HG03159 (cell line): Measurements from ENCODE around the gene MST1.
"Not testable (repeated sequence)": the region's sequence is repeated elsewhere in the genome, so short reads cannot be mapped to it uniquely, and the experiment has no call there.

Source experiments
- ATAC-seq: cut with Tn5 transposase; IDR thresholded peaks from one replicate; pipeline ENCODE4 v1.9.1; 2021; ENCODE audit warnings: mild to moderate bottlenecking, moderate library complexity; ENCODE audit not compliant: unreplicated experiment

The MST1 gene

DNA sequence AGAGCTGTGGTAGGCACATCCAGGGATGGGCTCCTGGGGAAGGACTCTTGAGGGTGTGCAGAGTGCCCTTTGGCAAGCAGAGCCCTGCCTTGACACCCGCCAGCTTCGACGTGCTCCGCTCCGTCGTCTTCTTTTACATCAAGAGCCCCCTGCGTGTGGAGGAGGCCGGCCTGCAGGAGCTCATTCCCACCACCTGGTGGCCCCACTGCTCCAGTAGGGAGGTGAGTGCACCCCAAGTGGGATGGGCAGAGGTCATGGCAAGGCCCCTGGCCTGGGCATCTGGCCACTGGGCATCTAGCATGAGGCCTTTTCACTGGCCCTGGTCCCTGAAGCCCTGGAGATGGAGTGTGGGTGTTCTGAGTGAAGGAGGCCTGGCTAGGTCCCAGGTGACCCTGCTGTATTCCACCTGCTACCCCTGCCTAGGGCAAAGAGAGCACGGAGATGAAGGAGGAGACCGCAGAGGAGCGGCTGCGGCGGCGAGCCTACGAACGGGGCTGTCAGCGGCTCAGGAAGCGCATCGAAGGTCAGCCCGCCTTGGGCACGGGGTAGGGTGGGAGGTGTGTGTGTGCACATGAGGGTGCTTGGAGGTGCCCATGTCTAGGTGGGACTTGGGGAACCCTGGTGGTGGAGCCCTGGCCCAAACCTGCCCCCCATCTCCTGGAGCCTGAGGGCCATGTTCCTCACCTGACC lies 12.3 kb upstream of the MST1 start:
- no peak for ATAC-seq

DNA sequence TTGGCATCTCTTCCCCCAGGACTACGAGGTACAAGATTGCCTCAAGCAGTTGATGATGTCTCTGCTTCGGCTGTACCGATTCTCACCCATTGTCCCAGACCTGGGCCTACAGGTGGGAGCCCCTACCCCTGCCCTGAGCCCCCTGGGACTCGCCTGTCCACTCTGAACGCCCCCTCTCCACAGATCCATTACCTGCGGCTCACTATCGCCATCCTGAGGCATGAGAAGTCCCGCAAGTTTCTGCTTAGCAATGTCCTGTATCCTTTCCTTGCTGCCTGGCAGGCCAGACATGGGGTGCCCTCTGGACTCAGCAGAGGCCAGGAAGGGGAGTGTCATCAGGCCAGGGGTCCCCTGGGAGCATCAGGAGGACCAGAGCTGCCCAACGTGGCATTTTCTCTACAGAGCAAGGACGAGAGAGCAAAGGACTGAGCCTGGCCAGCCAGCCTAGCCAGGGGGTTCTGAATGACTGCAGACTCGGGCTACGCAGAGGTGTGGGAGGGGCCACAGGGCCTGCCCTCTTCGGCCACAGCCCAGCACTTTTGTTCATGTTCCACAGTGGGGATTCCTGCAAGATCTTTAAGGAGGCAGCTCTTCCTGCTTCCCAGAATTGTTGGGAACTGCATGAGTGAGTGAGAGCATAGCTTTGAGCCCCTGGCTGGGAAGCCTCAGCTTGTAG lies 11.3 kb upstream of the MST1 start:
- no peak for ATAC-seq

DNA sequence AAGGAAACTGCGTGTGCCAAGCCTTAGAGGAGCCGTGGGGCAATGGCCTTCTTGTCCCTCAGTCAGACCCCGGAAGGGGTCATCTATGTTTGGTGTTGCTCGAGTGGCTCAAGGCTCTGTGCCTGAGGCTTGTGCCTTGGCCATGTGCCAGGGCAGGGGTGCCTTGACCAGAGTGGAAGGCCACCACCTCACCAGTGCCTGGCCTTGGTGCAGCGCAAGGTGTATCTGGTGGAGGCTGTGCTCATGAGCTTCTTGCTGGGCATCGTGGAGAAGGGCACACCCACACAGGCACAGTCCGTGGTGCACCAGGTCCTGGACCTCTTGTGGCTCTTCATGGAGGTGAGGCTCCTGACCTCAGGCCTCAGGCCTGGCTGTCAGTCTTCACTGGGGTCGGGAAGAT lies 10.7 kb upstream of the MST1 start:
- no peak for ATAC-seq

DNA sequence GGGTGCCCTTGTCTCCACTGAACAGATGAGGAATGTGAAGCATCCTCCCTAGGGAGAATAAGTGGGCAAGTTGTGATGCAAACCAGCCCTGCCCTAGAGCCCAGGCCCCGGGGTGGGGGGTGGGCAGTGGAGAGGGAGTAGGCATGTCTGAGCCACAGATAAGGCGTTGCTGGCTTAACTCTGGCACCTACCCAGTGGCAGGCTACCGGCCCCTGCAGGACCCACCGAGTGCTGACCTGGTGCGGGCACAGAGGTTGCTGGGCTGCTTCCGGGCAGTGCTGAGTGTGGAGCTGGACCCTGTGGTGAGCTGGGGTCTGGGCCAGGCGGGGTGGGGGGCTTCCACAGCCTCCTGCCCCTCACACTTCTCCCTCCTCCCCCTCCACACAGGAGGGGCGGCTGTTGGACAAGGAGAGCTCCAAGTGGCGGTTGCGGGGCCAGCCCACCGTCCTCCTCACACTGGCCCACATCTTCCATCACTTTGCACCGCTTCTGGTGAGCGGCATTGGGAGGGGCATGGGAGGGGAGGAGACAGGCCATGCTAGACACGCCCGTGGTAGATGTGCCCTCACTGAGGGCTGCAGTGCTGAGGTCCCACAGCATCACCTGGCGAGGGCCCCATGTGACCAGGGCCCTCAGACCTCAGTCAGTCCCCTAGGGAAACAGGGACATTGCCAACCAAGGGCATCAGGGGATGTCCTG lies 10.2 kb upstream of the MST1 start:
- no peak for ATAC-seq

DNA sequence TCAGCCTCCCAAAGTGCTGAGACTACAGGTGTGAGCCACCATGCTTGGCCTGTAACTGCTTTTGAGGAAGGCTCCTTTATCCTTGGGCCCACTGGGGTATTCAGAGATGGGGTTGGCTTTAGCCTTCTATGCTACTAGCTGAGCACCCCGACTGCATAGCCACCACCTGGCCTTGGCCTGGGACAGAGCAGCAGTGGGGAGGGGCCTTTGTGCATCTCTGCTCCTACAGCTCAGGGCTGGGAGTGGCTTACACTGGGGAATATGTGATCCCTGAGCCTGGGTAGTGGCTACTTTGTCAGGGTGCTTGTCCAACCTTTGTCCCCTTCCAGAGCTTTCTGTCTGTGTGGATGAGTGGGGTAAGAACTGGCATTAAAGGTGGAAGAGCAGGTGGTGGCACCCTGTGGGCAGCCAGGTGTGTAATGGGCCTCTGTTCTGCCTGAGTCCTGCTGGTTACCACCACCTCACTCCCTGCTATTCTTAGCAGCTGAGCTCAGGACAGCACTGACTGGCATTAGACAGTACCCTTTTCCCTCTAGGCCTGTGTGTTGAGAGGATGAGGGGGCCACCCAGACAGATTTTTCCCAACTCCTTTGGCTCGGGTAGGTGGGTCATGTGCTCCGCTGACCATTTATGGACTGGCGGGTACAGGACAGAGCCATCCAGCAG lies 6.2 kb upstream of the MST1 start:
- ATAC-seq = not testable (repeated sequence)

DNA sequence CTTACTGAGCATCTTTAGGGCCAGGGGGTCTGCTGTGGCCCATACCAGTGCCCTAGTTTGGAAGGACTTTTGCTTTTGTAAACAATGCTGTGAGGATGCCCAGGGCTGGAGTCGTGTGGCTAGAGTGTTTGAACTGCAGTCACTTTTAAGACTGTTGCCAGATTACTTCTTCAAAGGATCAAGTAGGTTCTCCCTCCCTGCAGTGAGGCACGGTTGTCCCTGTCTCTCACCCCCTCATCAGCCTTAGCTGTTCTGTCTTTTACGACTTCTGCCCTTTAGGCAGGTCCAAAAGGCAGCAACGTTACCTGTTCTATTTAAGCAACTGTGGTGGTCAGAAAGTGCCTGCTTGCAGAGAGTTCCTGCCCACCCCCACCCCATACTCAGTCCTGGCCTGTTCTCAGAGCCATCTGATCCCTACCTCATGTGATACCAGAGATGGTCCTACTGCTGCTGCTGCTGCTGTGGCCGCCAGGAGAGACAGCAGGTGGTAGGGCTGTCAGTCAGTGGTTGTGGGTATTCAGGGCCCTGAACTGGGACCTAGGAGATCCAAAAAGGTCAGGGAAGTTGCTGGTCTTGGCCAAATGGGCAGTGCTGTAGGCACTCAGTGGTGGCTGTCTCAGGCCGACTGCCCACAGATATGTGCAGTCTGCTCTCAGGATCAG lies 5.3 kb upstream of the MST1 start:
- not testable (repeated sequence) for ATAC-seq

DNA sequence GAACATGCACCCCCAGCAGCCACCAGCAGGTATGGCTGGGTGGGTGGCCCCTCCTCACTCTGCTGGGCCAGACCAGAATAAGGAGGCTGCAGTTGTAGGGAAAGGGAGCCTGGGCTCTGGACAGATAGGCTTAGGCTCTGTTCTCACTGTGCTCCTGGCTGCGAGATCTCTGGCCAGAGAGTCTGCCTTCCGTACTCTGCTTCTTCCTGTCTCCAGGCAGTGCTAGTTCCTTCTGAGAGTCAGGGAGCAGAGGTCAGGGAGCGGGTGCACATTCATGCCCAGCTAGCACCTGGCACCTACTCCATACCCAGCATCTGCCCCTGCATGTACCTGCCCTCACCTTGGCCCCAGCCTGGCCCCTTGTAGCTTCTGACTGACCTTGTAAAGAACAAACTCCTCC lies 2.2 kb upstream of the MST1 start:
- not testable (repeated sequence) for ATAC-seq

DNA sequence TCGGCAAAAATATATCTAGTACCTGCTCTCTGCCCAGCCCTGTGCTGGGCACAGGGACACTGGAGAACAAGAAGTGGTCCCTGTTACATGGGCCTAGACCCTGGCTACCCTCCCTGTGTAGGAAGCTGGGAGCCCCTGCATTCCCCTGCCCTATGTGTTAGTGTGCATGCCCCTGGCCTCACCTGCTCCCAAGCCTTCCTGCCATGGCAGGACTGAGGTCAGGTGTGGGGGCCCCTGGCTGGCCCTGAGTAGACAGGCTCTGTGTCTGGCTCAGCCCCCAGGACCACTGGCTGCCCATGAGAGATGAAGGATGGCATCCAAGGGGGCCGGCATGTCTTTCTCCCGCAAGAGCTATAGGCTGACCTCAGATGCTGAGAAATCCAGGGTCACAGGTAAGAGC lies 1.6 kb upstream of the MST1 start:
- ATAC-seq = not testable (repeated sequence)

DNA sequence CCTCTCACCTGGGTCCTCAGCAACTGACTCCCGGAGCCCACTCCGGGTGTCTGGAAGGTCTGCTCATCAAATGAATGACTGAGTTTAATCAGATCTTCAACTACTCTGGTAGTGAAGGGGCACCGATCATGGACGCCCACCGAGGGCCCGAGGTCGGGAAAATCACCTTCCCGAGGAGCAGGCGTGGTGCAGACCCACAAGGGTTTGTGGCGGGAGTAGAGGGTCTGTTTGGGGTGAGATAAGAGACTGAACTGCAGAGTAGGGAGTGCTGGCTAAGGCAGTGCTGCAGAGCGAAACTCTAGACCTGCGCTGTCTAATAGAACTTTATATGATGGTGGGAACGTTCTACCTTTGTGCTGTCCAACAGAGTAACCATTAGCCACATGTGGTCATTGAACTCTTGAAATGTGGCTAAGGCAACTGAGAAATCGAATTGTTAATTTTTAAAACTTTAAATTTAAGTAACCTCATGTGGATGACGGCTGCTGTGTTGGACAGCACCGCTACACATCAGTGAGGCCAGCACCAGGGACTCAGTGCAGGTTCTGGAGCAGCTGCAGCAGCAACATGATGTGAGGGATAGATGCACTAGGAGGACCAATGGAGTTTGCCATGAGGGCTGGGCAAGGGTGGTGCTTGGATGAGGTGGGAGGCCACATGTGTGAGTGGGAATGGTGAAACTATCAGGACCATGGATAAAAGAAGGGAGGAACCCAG lies 792 bp upstream of the MST1 start:
- ATAC-seq = not testable (repeated sequence)

DNA sequence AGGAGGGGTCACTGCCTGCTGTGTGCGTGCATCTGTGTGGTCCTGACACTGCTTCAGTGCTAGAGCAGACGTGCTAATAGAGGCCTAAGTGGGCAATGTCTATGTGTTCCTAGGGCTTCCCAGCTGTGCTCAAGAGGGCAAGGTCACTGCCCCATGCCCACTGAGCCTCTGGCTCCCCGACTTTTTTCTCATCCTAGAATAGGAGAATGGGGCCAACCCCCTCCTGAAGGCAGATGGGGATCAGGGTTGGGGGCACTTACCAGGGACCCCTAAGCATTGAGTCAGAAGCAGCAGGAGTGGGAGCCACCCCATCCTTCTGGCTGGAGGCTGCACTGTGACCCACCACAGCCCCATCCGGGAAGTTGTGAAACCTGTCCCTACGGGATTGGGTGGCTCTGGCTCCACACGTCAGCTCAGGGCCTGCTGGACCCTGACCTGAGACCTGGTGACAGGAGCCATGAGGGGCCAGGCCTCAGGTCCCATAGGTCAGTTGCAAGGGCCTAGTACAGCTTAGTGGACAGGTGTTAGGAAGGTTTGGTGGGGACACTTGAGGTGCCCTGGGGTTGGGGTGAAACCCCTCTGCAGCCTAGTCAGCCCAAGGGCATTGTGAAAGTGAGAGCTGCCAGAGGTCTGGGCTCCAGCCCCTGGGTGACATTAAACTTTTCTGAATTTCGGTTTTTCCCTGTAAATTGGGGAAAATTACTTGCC lies 782 bp downstream of the MST1 start:
- ATAC-seq = peak; percentile 4

DNA sequence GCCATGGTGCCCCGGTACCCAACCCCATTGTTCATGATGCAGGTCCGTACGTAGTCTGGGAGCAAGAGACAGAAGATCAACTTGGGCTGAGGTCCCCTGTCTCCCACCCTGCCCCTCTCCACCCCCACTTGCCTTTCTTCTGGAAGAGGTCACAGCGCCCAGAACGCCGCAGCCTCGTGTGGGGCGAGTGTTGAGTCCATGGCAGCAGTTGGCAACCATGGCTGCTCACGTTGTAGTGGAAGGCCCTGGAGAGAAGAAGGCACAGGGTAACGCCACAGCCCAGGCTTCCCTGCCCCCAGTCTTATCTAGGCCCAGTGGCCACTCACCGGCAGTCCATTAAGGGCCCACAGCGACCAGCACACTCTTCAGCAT lies 1.9 kb downstream of the MST1 start:
- not testable (repeated sequence) for ATAC-seq

DNA sequence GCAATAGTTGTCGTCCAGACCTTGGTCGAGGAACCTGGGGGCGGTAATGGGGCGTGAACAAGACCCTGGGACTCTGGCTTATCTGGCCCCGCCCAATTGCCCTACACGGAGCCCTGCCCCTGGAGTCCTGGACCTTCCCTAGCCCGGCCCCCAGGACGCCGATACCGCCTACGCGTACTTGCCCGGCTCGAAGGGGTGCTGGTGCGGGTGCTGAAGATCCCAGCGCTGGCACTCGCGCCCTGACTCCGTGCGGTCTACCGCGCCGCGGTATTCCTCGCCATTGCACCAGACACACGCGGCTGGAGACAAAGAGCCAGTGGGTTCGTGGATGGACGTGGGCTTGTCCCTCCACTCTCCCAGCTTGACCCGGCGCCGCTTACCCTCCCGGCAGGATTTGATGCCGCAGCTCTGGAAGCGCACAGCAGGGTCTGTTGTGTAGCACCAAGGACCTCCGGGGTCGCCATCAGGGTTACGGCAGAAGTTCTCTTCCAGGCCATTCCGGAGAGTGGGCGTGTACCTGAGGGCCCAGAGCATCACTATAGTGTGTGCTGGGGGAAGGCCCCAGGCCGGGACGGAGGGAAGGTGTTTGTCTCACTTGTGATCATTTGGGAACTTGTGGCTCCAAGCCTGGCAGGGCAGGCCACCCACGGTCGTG lies 2.4 kb downstream of the MST1 start:
- ATAC-seq = not testable (repeated sequence)

DNA sequence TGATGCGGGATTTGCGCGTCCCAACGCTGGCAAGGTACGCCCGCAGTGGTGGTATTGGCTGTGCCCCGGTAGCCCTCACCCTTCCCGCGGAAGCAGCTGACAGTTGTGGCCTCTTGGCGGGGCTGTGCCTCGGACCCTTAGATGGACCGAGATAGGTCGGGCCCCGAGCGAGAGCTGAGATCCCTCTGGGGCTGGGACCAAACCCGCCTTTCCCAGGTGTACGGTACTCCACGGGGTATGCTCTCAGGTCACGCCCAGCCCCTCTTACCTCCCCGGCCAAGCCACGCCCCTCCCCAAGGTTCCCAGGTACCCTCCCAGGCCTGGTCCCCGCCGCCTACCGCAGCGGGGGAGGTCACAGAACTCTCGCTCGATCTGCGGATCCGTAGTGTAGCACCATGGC lies 2.9 kb downstream of the MST1 start:
- not testable (repeated sequence) for ATAC-seq

DNA sequence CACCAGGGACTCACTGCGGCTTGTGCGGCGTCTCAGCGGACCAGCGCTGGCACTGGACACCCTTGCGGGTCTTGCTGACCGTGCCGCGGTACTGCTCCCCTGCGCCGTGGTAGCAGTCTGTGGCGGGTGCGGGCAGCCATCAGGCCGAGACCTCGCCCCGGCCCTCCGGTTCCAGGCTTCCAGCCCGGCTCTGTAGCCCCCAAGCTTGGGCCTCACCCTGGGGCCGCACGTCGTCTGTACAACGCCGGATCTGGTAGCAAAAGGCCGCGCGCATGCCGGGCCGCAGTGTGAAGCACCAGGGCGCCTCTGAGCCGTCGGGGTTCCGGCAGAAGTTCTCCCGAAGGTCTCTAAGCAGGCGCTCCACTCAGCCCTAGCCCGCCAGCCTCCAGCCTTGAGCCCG lies 3.4 kb downstream of the MST1 start:
- not testable (repeated sequence) for ATAC-seq

DNA sequence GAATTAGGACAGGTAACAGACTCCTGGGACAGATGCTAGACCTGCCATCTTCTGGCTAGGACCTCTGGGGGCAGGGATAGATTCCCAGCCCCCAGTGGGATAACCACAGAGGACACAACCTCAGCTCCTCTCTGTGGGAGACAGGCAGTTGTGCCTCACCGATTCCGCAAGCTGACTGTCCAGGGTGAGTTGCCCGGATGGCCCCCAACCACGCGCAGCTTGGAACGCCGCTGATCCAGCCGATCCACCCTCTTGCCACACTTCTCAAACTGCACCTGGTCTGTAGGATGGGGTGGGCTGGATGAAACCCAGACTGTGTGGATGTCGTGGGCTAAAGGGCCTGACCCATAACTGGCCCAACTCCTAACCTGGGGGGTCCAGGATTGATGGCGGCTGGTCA lies 4.2 kb downstream of the MST1 start:
- not testable (repeated sequence) for ATAC-seq

DNA sequence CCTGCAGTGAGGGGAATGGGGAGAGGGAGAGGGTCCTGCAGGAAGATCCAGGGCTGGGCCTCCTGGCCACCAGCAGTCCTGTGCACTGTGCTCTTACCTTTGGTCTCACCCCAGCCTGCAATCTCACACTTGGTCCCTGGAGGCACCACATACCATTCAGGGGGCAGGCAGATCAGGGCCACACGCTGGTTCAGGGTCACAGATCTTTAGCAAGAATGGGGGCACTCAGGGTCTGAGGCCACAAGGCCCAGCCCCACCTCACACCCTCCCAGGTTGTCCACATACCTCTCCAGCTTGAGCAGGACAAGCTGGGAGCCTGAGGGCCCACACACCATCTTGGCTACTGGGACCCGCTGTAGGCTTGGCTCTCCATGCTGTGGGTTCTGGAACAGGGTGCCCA lies 4.8 kb downstream of the MST1 start:
- ATAC-seq = not testable (repeated sequence)

DNA sequence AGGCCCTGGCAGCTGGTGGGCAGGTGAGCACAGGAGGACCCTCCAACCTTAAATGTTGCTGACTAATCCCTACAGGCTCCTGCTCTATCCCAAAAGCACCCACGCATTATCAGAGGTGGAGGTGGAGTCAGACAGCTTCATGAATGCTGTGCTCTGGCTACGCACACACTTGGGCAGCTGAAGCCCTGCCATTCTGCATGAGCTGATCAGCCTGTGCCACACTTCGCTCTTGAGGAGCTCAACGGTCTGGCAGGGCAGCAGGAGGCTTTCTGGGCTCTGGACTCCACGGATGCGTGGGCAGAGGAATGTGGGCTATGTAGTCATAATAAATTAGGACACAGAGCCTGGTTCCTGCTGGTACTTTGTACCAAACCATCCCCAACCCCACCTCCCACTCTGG lies 6.1 kb downstream of the MST1 start:
- ATAC-seq = no peak

DNA sequence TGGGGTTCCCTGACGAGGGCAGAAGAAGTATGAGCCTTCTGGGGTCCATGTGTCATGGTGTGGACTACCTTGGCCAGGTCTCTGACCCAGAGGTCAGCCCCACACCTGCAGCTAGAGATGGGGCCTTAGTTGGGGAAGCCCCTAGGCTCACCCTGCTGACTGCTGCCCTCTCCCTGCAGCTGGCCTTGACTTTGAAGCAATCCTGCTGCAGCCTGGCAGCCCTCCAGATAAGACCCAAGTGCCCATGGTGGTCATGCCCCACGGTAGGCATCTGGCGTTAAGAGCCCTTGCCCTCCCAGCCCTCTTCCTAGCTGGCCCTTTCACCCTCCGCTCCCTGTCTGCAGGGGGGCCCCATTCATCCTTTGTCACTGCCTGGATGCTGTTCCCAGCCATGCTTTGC lies 7.7 kb downstream of the MST1 start:
- ATAC-seq = no peak

DNA sequence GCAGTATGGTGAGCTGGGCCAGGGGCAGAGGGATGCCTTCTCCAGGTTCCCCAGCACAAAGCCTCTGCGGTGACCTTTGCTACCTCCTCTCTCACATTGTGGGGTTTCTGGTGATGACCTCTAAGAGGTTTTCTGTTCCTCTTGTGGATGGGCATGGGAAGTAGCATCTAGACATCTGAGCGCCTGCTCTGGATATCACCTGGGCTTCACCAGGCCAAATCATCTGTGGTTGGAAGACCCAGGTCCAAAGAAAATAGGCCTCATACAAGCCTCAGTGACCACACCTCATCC lies 8.1 kb downstream of the MST1 start:
- ATAC-seq = no peak
